ENCODE results near the gene KTN1. TPM values are rescaled to one million over a fixed set of nuclear protein-coding genes. Genes with fewer than 3 reads are reported as not detected.
A peak's percentile ranks its signal among the peaks of the same experiment; 100 is the strongest.

KTN1 gene
- total RNA-seq, 1 donor from 2014 or later, result 290 TPM

- intact Hi-C loops (cut with micrococcal nuclease), result no loop called here
- DNase-seq, result no peak
- ATAC-seq, result no peak
Measured at GRCh38 chr14:55604488-55604887, 24.5 kb downstream of the KTN1 start.

- no peak for DNase-seq
- no peak for ATAC-seq
- intact Hi-C loops (cut with micrococcal nuclease), result no loop called here
Measured at GRCh38 chr14:55604900-55605418, 25.0 kb downstream of the KTN1 start.

GRCh38 chr14:55605793-55606192 lies 25.8 kb downstream of the KTN1 start:
- intact Hi-C loops (cut with micrococcal nuclease), result no loop called here
- ATAC-seq, result no peak
- DNase-seq, result no peak

GRCh38 chr14:55607386-55607785 lies 27.4 kb downstream of the KTN1 start:
- intact Hi-C loops (cut with micrococcal nuclease), result no loop called here
- no peak for DNase-seq
- no peak for ATAC-seq

GRCh38 chr14:55609681-55610080 lies 29.7 kb downstream of the KTN1 start:
- intact Hi-C loops (cut with micrococcal nuclease), result no loop called here
- ATAC-seq, result no peak
- no peak for DNase-seq

- DNase-seq, result no peak
- ATAC-seq, result no peak
- intact Hi-C loops (cut with micrococcal nuclease), result no loop called here
Measured at GRCh38 chr14:55610713-55611370, 30.8 kb downstream of the KTN1 start.

GRCh38 chr14:55611859-55612258 lies 31.9 kb downstream of the KTN1 start:
- DNase-seq, result no peak
- ATAC-seq, result no peak
- intact Hi-C loops (cut with micrococcal nuclease), result no loop called here

GRCh38 chr14:55614304-55614703 lies 34.3 kb downstream of the KTN1 start:
- intact Hi-C loops (cut with micrococcal nuclease), result no loop called here
- no peak for DNase-seq
- ATAC-seq, result no peak

- intact Hi-C loops (cut with micrococcal nuclease), result no loop called here
- ATAC-seq (no peak), DNase-seq (no peak)
Measured at GRCh38 chr14:55620277-55620676, 40.3 kb downstream of the KTN1 start.

- DNase-seq (no peak), ATAC-seq (no peak)
- intact Hi-C loops (cut with micrococcal nuclease), result no loop called here
Measured at GRCh38 chr14:55620981-55621380, 41.0 kb downstream of the KTN1 start.

- ATAC-seq (no peak), DNase-seq (no peak)
- intact Hi-C loops (cut with micrococcal nuclease), result no loop called here
Measured at GRCh38 chr14:55621391-55621790, 41.4 kb downstream of the KTN1 start.

- DNase-seq (no peak), ATAC-seq (no peak)
- intact Hi-C loops (cut with micrococcal nuclease), result no loop called here
Measured at GRCh38 chr14:55624913-55625312, 44.9 kb downstream of the KTN1 start.

- ATAC-seq, result no peak
- intact Hi-C loops (cut with micrococcal nuclease), result no loop called here
- DNase-seq, result no peak
Measured at GRCh38 chr14:55625481-55625880, 45.5 kb downstream of the KTN1 start.

- intact Hi-C loops (cut with micrococcal nuclease), result no loop called here
- DNase-seq (no peak), ATAC-seq (peak; percentile 38)
Measured at GRCh38 chr14:55626131-55626530, 46.1 kb downstream of the KTN1 start.

- intact Hi-C loops (cut with micrococcal nuclease), result no loop called here
- DNase-seq, result no peak
- ATAC-seq, result no peak
Measured at GRCh38 chr14:55628426-55628825, 48.4 kb downstream of the KTN1 start.

GRCh38 chr14:55638665-55639064 lies 58.7 kb downstream of the KTN1 start:
- DNase-seq (no peak), ATAC-seq (no peak)
- intact Hi-C loops (cut with micrococcal nuclease), result no loop called here

- ATAC-seq (peak; percentile 41), DNase-seq (no peak)
- intact Hi-C loops (cut with micrococcal nuclease), result no loop called here
Measured at GRCh38 chr14:55641290-55641689, 61.3 kb downstream of the KTN1 start.

- DNase-seq, result no peak
- intact Hi-C loops (cut with micrococcal nuclease), result no loop called here
- ATAC-seq, result no peak
Measured at GRCh38 chr14:55641954-55642353, 61.9 kb downstream of the KTN1 start.

GRCh38 chr14:55645145-55645544 lies 65.1 kb downstream of the KTN1 start:
- DNase-seq (no peak), ATAC-seq (no peak)
- intact Hi-C loops (cut with micrococcal nuclease), result no loop called here

GRCh38 chr14:55645845-55646832 lies 66.1 kb downstream of the KTN1 start:
- intact Hi-C loops (cut with micrococcal nuclease), result no loop called here
- DNase-seq (no peak), ATAC-seq (no peak)
